Parathyroid adenoma (tissue), 2 donors: Measurements from ENCODE around the gene CAPS2.

ENCODE experiments used
- H2AFZ ChIP-seq: fragments of 300-600 bp; sonication (generic); one replicate; pipeline ENCODE4 v1.7.0; 2017; ENCODE audit warnings: antibody characterized with exemption, mild to moderate bottlenecking
- H3K27ac ChIP-seq: fragments of 300-600 bp; sonication (generic); one replicate; pipeline ENCODE4 v1.7.0; 2017
- H3K27me3 ChIP-seq: fragments of 300-600 bp; sonication (generic); one replicate; pipeline ENCODE4 v1.7.0; 2017; ENCODE audit warnings: low read length; ENCODE audit not compliant: control insufficient read depth, insufficient read depth
- H3K36me3 ChIP-seq: fragments of 300-600 bp; sonication (generic); one replicate; pipeline ENCODE4 v1.7.0; 2017; ENCODE audit warnings: low read length; ENCODE audit not compliant: control insufficient read depth, insufficient read depth
- H3K4me1 ChIP-seq: fragments of 300-600 bp; sonication (generic); one replicate; pipeline ENCODE4 v1.7.0; 2017; ENCODE audit warnings: control low read depth
- H3K4me2 ChIP-seq: fragments of 300-600 bp; sonication (generic); one replicate; pipeline ENCODE4 v1.7.0; 2017; ENCODE audit warnings: low read length
- H3K4me3 ChIP-seq: fragments of 300-600 bp; sonication (generic); one replicate; pipeline ENCODE4 v1.7.0; 2017; ENCODE audit warnings: low read depth, low read length
- H3K79me2 ChIP-seq: fragments of 300-600 bp; sonication (generic); one replicate; pipeline ENCODE4 v1.7.0; 2017; ENCODE audit warnings: control low read depth
- H3K9ac ChIP-seq: fragments of 300-600 bp; sonication (generic); one replicate; pipeline ENCODE4 v1.7.0; 2017; ENCODE audit warnings: mild to moderate bottlenecking
- H3K9me3 ChIP-seq: fragments of 300-600 bp; sonication (generic); one replicate; pipeline ENCODE4 v1.7.0; 2017; ENCODE audit warnings: low read length; ENCODE audit not compliant: control insufficient read depth
- TF ChIP-seq, protein P1 (sequence below): fragments of 300-600 bp; sonication (generic); IDR thresholded peaks from one replicate; pipeline ENCODE4 v1.7.0; 2017; ENCODE audit warnings: antibody characterized with exemption, mild to moderate bottlenecking
- donor health status: primary hyperparathyroidism.

The CAPS2 gene

DNA sequence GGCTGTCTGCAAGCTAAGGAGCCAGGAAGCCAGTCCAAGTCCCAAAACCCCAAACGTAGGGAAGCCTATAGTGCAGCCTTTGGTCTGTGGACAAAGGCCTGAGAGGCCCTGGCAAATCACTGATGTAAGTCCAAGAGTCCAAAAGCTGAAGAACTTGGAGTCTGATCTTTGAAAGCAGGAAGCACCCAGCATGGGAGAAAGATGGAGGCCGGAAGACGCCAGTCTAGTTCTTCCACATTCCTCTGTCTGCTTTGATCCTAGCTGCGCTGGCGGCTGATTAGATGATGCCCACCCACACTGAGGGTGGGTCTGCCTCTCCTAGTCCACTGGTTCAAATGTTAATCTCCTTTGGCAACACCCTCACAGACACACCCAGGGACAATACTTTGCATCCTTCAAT lies 58.5 kb downstream of the CAPS2 start:
- TF ChIP-seq, protein P1, sequence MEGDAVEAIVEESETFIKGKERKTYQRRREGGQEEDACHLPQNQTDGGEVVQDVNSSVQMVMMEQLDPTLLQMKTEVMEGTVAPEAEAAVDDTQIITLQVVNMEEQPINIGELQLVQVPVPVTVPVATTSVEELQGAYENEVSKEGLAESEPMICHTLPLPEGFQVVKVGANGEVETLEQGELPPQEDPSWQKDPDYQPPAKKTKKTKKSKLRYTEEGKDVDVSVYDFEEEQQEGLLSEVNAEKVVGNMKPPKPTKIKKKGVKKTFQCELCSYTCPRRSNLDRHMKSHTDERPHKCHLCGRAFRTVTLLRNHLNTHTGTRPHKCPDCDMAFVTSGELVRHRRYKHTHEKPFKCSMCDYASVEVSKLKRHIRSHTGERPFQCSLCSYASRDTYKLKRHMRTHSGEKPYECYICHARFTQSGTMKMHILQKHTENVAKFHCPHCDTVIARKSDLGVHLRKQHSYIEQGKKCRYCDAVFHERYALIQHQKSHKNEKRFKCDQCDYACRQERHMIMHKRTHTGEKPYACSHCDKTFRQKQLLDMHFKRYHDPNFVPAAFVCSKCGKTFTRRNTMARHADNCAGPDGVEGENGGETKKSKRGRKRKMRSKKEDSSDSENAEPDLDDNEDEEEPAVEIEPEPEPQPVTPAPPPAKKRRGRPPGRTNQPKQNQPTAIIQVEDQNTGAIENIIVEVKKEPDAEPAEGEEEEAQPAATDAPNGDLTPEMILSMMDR: no peak
- no peak overlapping the region for H3K4me2 ChIP-seq
- H2AFZ ChIP-seq: no peak overlapping the region
- no peak overlapping the region for H3K27ac ChIP-seq
- H3K27me3 ChIP-seq: no peaks in the 10 kb centered on the region
- no peaks in the 10 kb centered on the region for H3K9me3 ChIP-seq
- no peak overlapping the region for H3K9ac ChIP-seq
- H3K36me3 ChIP-seq: no peaks in the 10 kb centered on the region
- no peaks in the 10 kb centered on the region for H3K4me1 ChIP-seq
- no peaks in the 10 kb centered on the region for H3K79me2 ChIP-seq
- H3K4me3 ChIP-seq: no peak overlapping the region

DNA sequence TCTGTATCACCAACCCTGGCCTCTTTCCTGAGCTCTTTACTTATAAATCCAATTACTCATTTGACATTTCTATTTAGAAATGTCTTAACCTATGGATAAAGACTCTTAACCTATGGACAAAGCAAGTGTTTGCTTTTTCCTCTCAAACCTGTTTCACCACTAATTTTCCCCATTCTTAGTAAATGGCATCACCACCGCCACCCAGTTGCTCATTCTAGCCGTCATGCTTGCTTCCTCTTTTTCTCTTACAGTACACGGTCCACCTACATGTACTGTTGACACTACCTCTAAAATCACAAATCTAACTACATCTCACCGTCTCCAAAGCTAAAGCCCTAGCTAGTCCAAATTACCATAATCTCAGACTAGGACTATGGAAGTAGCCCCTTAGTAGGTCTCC lies 60.0 kb downstream of the CAPS2 start:
- H3K27ac ChIP-seq: no peak overlapping the region
- H3K36me3 ChIP-seq: no peaks in the 10 kb centered on the region
- H3K4me1 ChIP-seq: no peaks in the 10 kb centered on the region

DNA sequence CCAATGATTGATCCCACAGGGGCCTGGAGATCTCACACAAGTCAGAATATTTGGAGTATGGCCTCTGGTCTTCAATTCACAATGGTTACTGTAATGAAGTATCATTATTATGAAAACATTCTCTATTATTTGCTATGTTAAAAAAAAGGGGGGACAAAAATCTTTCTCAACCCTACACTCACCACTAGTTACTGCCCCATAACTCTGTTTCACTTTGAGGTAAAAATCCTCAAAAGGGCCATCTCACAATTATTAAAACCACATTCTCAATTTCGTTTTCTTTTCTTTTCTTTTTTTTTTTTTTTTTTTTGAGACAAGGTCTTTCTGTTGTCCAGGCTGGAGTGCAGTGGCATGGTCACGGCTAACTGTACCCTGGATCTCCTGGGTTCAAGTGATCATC lies 60.9 kb downstream of the CAPS2 start:
- TF ChIP-seq, protein P1: no peak
- Histone ChIP-seq H3K79me2 (no peaks in the 10 kb centered on the region), H3K4me1 (no peaks in the 10 kb centered on the region), H3K9me3 (no peaks in the 10 kb centered on the region), H3K27me3 (no peaks in the 10 kb centered on the region), H3K27ac (no peak overlapping the region), H3K4me2 (no peak overlapping the region), H3K36me3 (no peaks in the 10 kb centered on the region), H3K4me3 (no peak overlapping the region), H2AFZ (no peak overlapping the region), H3K9ac (no peak overlapping the region)

More for the DNA sequence above, 60.0 kb downstream of the CAPS2 start:
- Histone ChIP-seq H3K9ac (no peak overlapping the region), H3K27me3 (no peaks in the 10 kb centered on the region), H3K4me2 (no peak overlapping the region), H3K4me3 (no peak overlapping the region), H2AFZ (no peak overlapping the region), H3K9me3 (no peaks in the 10 kb centered on the region), H3K79me2 (no peaks in the 10 kb centered on the region)
- TF ChIP-seq, protein P1: no peak

DNA sequence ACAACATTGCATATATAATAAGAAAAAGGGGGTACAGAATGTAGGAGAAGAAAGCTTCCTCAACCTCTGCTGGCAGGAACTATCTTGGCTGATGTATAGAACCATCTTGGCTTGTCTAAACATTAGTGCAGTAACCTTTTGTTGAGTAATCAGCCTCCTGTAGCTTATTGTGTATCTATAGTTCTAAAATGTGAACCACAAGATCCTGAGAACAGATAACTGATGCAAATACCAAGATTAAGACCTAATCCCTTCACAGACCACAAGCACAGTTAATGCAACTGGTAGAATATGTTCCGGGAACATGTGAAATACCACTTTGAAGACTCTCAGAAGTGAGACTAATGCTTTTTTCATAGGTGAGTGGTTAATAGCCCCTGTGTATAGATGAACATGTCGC lies 69.8 kb downstream of the CAPS2 start:
- H3K27ac ChIP-seq: no peak overlapping the region
- H3K4me3 ChIP-seq: no peak overlapping the region
- H2AFZ ChIP-seq: no peak overlapping the region
- no peaks in the 10 kb centered on the region for H3K4me1 ChIP-seq
- H3K4me2 ChIP-seq: no peak overlapping the region
- TF ChIP-seq, protein P1: no peak
- no peaks in the 10 kb centered on the region for H3K36me3 ChIP-seq
- no peaks in the 10 kb centered on the region for H3K27me3 ChIP-seq
- H3K79me2 ChIP-seq: no peaks in the 10 kb centered on the region
- H3K9ac ChIP-seq: no peak overlapping the region
- no peaks in the 10 kb centered on the region for H3K9me3 ChIP-seq

DNA sequence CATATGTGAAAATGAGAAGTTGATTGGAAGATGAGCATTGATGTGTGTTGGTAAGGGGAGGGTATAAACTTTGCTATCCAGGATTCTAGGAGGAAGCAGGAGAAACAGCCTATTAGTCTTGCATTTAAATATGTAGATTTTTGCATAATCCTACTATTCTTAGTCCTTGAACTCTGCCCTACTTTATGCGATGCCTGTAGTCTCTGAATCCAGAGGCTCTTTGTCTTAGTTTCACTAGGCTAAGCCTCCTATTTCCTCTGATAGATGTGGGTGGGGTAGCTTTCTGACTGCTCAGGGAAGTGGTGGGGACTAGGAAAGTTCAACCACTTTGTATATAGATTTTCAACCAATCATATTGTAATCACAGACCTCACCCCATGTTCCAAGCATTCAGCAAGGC lies 71.0 kb downstream of the CAPS2 start:
- H2AFZ ChIP-seq: no peak overlapping the region
- H3K9ac ChIP-seq: no peak overlapping the region
- H3K36me3 ChIP-seq: no peaks in the 10 kb centered on the region
- no peaks in the 10 kb centered on the region for H3K27me3 ChIP-seq
- H3K79me2 ChIP-seq: no peaks in the 10 kb centered on the region
- no peaks in the 10 kb centered on the region for H3K9me3 ChIP-seq
- no peaks in the 10 kb centered on the region for H3K4me1 ChIP-seq
- H3K27ac ChIP-seq: no peak overlapping the region
- H3K4me3 ChIP-seq: no peak overlapping the region
- H3K4me2 ChIP-seq: no peak overlapping the region
- TF ChIP-seq, protein P1: no peak
